Neural progenitor cell (in vitro differentiated cells): ENCODE data around the gene LRFN5. TPM values are rescaled to one million over a fixed set of nuclear protein-coding genes. Genes with fewer than 3 reads are reported as not detected.
A peak's percentile ranks its signal among the peaks of the same experiment; 100 is the strongest.

Experiments
- DNase-seq: peaks from one replicate; pipeline ENCODE4 v3.0.0-alpha.2; 2016; ENCODE audit warnings: low spot score
- H2AFZ ChIP-seq: fragments of 200-600 bp; sonication (generic); replicated peaks from 2 replicates; pipeline ENCODE4 v1.6.1; 2016; ENCODE audit warnings: antibody characterized with exemption
- H3F3A ChIP-seq: fragments of 200-600 bp; sonication (generic); 2 replicates; pipeline ENCODE4 v1.6.1; 2016; ENCODE audit warnings: antibody characterized with exemption, low read depth
- H3K27ac ChIP-seq: fragments of 200-600 bp; sonication (generic); 2 replicates; pipeline ENCODE4 v1.5.1; 2016; ENCODE audit warnings: mild to moderate bottlenecking
- H3K27me3 ChIP-seq: fragments of 200-600 bp; sonication (generic); 2 replicates; pipeline ENCODE4 v1.6.1; 2016; ENCODE audit warnings: mild to moderate bottlenecking, moderate library complexity
- H3K36me3 ChIP-seq: fragments of 200-600 bp; sonication (generic); 2 replicates; pipeline ENCODE4 v1.5.1; 2016
- H3K4me1 ChIP-seq: fragments of 200-600 bp; sonication (generic); 2 replicates; pipeline ENCODE4 v1.6.1; 2016; ENCODE audit warnings: mixed run types
- H3K4me2 ChIP-seq: fragments of 200-600 bp; sonication (generic); 2 replicates; pipeline ENCODE4 v1.6.1; 2016
- H3K4me3 ChIP-seq: fragments of 200-600 bp; sonication (generic); 2 replicates; pipeline ENCODE4 v1.5.1; 2016
- H3K79me2 ChIP-seq: fragments of 200-600 bp; sonication (generic); 2 replicates; pipeline ENCODE4 v1.6.1; 2016; ENCODE audit warnings: low read depth
- H3K9ac ChIP-seq: fragments of 200-600 bp; sonication (generic); 2 replicates; pipeline ENCODE4 v1.6.1; 2016
- H3K9me3 ChIP-seq: fragments of 200-600 bp; sonication (generic); 2 replicates; pipeline ENCODE4 v1.5.1; 2016; ENCODE audit warnings: low read depth
- H4K20me1 ChIP-seq: fragments of 200-600 bp; sonication (generic); 2 replicates; pipeline ENCODE4 v1.6.1; 2016; ENCODE audit warnings: low read depth
- H3K27ac Mint-ChIP-seq: 3 replicates; pipeline ENCODE4 v1.8.0; 2021; ENCODE audit warnings: mixed read lengths
- H3K27me3 Mint-ChIP-seq: 2 replicates; pipeline ENCODE4 v1.8.0; 2022; ENCODE audit warnings: low read depth, mild to moderate bottlenecking, inconsistent platforms, moderate library complexity, mixed read lengths; ENCODE audit not compliant: insufficient read depth
- H3K36me3 Mint-ChIP-seq: 3 replicates; pipeline ENCODE4 v1.8.0; 2021; ENCODE audit warnings: mixed read lengths
- H3K4me1 Mint-ChIP-seq: 3 replicates; pipeline ENCODE4 v1.8.0; 2021; ENCODE audit warnings: mixed read lengths
- H3K4me3 Mint-ChIP-seq: 3 replicates; pipeline ENCODE4 v1.8.0; 2021; ENCODE audit warnings: mild to moderate bottlenecking, moderate library complexity, mixed read lengths
- H3K9me3 Mint-ChIP-seq: 3 replicates; pipeline ENCODE4 v1.8.0; 2020; ENCODE audit warnings: mixed read lengths
- EZH2 ChIP-seq: fragments of 200-600 bp; sonication (generic); IDR thresholded peaks from 2 replicates; pipeline ENCODE4 v1.6.1; 2017; ENCODE audit warnings: antibody characterized with exemption, mild to moderate bottlenecking, moderate library complexity
- EZH2phosphoT487 ChIP-seq: fragments of 200-600 bp; sonication (generic); IDR thresholded peaks from 2 replicates; pipeline ENCODE4 v1.6.1; 2017; ENCODE audit warnings: antibody characterized with exemption
- total RNA-seq: library from RNA; depleted of rRNA; stranded (reverse); fragments of >200 nt; gene quantifications from 2 replicates; pipeline ENCODE4 v1.2.3, GENCODE V29; 2015; ENCODE audit warnings: low replicate concordance
- TF ChIP-seq, protein P1 (sequence below): fragments of 200-600 bp; sonication (generic); IDR thresholded peaks from 2 replicates; pipeline ENCODE4 v1.5.1; 2017; ENCODE audit warnings: antibody characterized with exemption, mild to moderate bottlenecking

LRFN5 gene
- total RNA-seq, 1 donor from 2014 or later, result 0.49 TPM

DNA sequence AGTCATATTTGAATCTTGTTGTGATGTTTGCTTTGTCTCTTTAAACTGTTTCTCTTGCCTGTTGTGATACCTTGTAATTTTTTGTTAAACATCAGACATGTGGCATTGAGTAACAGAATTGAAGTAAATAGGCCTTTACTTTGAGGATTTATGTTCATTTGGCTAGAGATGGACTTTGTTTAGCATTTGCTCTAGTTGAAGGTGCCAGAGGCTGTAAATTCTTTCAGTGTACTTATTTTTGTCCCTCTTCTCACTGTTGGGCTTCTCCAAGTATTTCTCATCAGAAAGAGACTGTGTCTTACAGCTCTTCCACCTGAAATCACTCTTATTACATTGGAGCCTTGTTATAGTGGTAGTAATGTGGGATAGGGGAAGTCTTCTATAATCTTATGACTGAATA, 175.8 kb downstream of the LRFN5 start:
- H3K36me3 ChIP-seq, result no peaks in the 10 kb centered on the region
- no peaks in the 10 kb centered on the region for H3K27me3 Mint-ChIP-seq
- no peaks in the 10 kb centered on the region for H3K4me1 Mint-ChIP-seq
- no peak for DNase-seq
- H2AFZ ChIP-seq, result no peak overlapping the region
- no peak overlapping the region for H3K4me3 Mint-ChIP-seq
- TF ChIP-seq EZH2phosphoT487 (no peak), EZH2 (no peak)
- TF ChIP-seq, protein P1, sequence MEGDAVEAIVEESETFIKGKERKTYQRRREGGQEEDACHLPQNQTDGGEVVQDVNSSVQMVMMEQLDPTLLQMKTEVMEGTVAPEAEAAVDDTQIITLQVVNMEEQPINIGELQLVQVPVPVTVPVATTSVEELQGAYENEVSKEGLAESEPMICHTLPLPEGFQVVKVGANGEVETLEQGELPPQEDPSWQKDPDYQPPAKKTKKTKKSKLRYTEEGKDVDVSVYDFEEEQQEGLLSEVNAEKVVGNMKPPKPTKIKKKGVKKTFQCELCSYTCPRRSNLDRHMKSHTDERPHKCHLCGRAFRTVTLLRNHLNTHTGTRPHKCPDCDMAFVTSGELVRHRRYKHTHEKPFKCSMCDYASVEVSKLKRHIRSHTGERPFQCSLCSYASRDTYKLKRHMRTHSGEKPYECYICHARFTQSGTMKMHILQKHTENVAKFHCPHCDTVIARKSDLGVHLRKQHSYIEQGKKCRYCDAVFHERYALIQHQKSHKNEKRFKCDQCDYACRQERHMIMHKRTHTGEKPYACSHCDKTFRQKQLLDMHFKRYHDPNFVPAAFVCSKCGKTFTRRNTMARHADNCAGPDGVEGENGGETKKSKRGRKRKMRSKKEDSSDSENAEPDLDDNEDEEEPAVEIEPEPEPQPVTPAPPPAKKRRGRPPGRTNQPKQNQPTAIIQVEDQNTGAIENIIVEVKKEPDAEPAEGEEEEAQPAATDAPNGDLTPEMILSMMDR, result no peak
- no peaks in the 10 kb centered on the region for H4K20me1 ChIP-seq
- no peaks in the 10 kb centered on the region for H3K79me2 ChIP-seq
- H3K9me3 Mint-ChIP-seq, result no peaks in the 10 kb centered on the region
- no peak overlapping the region for H3K9ac ChIP-seq
- H3K9me3 ChIP-seq, result no peaks in the 10 kb centered on the region
- no peaks in the 10 kb centered on the region for H3K4me1 ChIP-seq
- no peaks in the 10 kb centered on the region for H3K27me3 ChIP-seq
- H3K27ac ChIP-seq, result no peak overlapping the region
- H3K27ac Mint-ChIP-seq, result no peak overlapping the region
- no peak overlapping the region for H3K4me2 ChIP-seq
- H3F3A ChIP-seq, result no peaks in the 10 kb centered on the region
- no peaks in the 10 kb centered on the region for H3K36me3 Mint-ChIP-seq
- no peak overlapping the region for H3K4me3 ChIP-seq

DNA sequence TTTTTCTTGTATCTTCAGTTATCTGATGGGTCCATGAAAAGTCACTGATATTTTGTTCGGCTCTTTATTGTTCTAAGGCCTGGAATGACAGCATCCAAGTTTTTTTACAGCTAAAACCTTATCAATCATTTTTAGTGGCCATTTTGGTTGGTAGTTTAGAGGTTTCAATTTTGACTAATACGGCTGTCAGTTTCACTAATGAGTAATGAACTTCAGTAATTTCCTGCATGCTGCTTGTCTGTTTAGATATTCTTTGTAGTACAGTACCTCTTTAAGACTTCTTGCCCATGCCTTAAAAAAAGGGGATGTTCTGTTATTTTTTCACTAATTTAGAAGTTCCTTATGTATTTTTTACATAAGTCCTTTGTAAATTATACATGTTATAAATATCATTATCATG, 176.7 kb downstream of the LRFN5 start:
- H2AFZ ChIP-seq, result peak overlapping the region; percentile 54
- no peaks in the 10 kb centered on the region for H3F3A ChIP-seq
- Mint-ChIP-seq H3K36me3 (no peaks in the 10 kb centered on the region), H3K4me3 (no peak overlapping the region), H3K9me3 (no peaks in the 10 kb centered on the region), H3K4me1 (no peaks in the 10 kb centered on the region), H3K27ac (no peak overlapping the region), H3K27me3 (no peaks in the 10 kb centered on the region)
- no peaks in the 10 kb centered on the region for H3K36me3 ChIP-seq
- H3K4me1 ChIP-seq, result no peaks in the 10 kb centered on the region
- H3K4me3 ChIP-seq, result no peak overlapping the region
- no peak overlapping the region for H3K27ac ChIP-seq
- no peak overlapping the region for H3K4me2 ChIP-seq
- no peak for DNase-seq
- no peaks in the 10 kb centered on the region for H4K20me1 ChIP-seq
- H3K79me2 ChIP-seq, result no peaks in the 10 kb centered on the region
- no peak overlapping the region for H3K9ac ChIP-seq
- H3K9me3 ChIP-seq, result no peaks in the 10 kb centered on the region
- no peaks in the 10 kb centered on the region for H3K27me3 ChIP-seq
- TF ChIP-seq, protein P1, result no peak
- TF ChIP-seq EZH2 (no peak), EZH2phosphoT487 (no peak)

DNA sequence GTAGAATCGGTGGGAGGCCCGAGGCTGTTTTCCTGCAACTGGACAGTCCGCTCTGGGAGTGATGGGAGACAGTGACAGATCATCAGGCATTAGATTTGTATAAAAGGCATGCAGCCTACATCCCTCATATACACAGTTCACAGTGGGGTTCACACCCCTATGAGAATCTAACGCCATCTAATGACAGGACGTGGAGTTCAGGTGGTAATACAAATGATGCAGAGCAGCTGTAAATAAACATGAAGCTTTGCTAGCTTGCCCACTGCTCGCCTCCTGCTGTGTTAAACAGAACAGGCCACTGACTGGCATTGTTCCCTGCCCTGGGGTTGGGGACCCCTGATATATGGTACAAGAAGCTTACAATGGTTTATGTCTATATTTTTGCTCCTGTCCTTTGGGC, 179.0 kb downstream of the LRFN5 start:
- Histone ChIP-seq H3K4me1 (no peaks in the 10 kb centered on the region), H3K27ac (no peak overlapping the region), H3K36me3 (no peaks in the 10 kb centered on the region), H3K27me3 (no peaks in the 10 kb centered on the region), H3K4me2 (no peak overlapping the region), H4K20me1 (no peaks in the 10 kb centered on the region), H3K9ac (no peak overlapping the region), H3K79me2 (no peaks in the 10 kb centered on the region), H2AFZ (no peak overlapping the region), H3K4me3 (no peak overlapping the region), H3K9me3 (no peaks in the 10 kb centered on the region), H3F3A (no peaks in the 10 kb centered on the region)
- Mint-ChIP-seq H3K27ac (no peak overlapping the region), H3K4me3 (no peak overlapping the region), H3K27me3 (no peaks in the 10 kb centered on the region), H3K36me3 (no peaks in the 10 kb centered on the region), H3K4me1 (no peaks in the 10 kb centered on the region), H3K9me3 (no peaks in the 10 kb centered on the region)
- DNase-seq, result peak; percentile 50
- no peak for TF ChIP-seq EZH2phosphoT487
- TF ChIP-seq, protein P1, result no peak
- TF ChIP-seq EZH2, result no peak

DNA sequence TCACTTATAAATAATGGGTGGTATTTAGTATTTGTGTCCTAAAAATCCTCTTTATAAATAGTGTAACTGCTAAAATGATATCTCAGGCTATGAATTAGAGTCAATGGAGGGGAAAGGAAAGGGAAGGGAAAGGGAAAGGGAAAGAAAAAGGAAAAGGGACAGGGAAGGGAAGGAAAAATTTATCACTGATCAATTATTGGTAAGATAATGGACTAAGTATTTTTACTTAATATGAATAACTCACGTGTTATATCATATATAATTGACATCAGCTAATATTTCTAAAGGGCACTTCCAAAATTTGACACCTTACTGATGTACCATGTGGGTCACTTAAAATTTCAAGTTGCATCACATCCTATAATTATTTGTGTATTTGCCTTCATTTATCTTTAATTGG, 193.1 kb downstream of the LRFN5 start:
- Histone ChIP-seq H3K79me2 (no peaks in the 10 kb centered on the region), H3K4me1 (no peaks in the 10 kb centered on the region), H3K27ac (no peak overlapping the region), H3K4me2 (no peak overlapping the region), H3K9ac (no peak overlapping the region), H2AFZ (peak overlapping the region; percentile 34), H4K20me1 (no peaks in the 10 kb centered on the region), H3K27me3 (no peaks in the 10 kb centered on the region), H3K36me3 (no peaks in the 10 kb centered on the region), H3K9me3 (no peaks in the 10 kb centered on the region), H3F3A (no peaks in the 10 kb centered on the region), H3K4me3 (no peak overlapping the region)
- Mint-ChIP-seq H3K27me3 (peaks cover 2% of the 10 kb centered on the region), H3K9me3 (no peaks in the 10 kb centered on the region), H3K27ac (no peak overlapping the region), H3K4me3 (no peak overlapping the region), H3K36me3 (no peaks in the 10 kb centered on the region), H3K4me1 (no peaks in the 10 kb centered on the region)
- DNase-seq, result no peak
- TF ChIP-seq EZH2, result no peak
- TF ChIP-seq, protein P1, result no peak
- no peak for TF ChIP-seq EZH2phosphoT487
